Parathyroid adenoma (tissue), 2 donors: ENCODE data around the gene ZNF354C.

Source experiments
- H2AFZ ChIP-seq: fragments of 300-600 bp; sonication (generic); one replicate; pipeline ENCODE4 v1.7.0; 2017; ENCODE audit warnings: antibody characterized with exemption, mild to moderate bottlenecking
- H3K27ac ChIP-seq: fragments of 300-600 bp; sonication (generic); one replicate; pipeline ENCODE4 v1.7.0; 2017
- H3K27me3 ChIP-seq: fragments of 300-600 bp; sonication (generic); one replicate; pipeline ENCODE4 v1.7.0; 2017; ENCODE audit warnings: low read length; ENCODE audit not compliant: control insufficient read depth, insufficient read depth
- H3K36me3 ChIP-seq: fragments of 300-600 bp; sonication (generic); one replicate; pipeline ENCODE4 v1.7.0; 2017; ENCODE audit warnings: low read length; ENCODE audit not compliant: control insufficient read depth, insufficient read depth
- H3K4me1 ChIP-seq: fragments of 300-600 bp; sonication (generic); one replicate; pipeline ENCODE4 v1.7.0; 2017; ENCODE audit warnings: control low read depth
- H3K4me2 ChIP-seq: fragments of 300-600 bp; sonication (generic); one replicate; pipeline ENCODE4 v1.7.0; 2017; ENCODE audit warnings: low read length
- H3K4me3 ChIP-seq: fragments of 300-600 bp; sonication (generic); one replicate; pipeline ENCODE4 v1.7.0; 2017; ENCODE audit warnings: low read depth, low read length
- H3K79me2 ChIP-seq: fragments of 300-600 bp; sonication (generic); one replicate; pipeline ENCODE4 v1.7.0; 2017; ENCODE audit warnings: control low read depth
- H3K9ac ChIP-seq: fragments of 300-600 bp; sonication (generic); one replicate; pipeline ENCODE4 v1.7.0; 2017; ENCODE audit warnings: mild to moderate bottlenecking
- H3K9me3 ChIP-seq: fragments of 300-600 bp; sonication (generic); one replicate; pipeline ENCODE4 v1.7.0; 2017; ENCODE audit warnings: low read length; ENCODE audit not compliant: control insufficient read depth
- TF ChIP-seq, protein P1 (sequence below): fragments of 300-600 bp; sonication (generic); IDR thresholded peaks from one replicate; pipeline ENCODE4 v1.7.0; 2017; ENCODE audit warnings: antibody characterized with exemption, mild to moderate bottlenecking
- donor health status: primary hyperparathyroidism.

Gene ZNF354C

DNA sequence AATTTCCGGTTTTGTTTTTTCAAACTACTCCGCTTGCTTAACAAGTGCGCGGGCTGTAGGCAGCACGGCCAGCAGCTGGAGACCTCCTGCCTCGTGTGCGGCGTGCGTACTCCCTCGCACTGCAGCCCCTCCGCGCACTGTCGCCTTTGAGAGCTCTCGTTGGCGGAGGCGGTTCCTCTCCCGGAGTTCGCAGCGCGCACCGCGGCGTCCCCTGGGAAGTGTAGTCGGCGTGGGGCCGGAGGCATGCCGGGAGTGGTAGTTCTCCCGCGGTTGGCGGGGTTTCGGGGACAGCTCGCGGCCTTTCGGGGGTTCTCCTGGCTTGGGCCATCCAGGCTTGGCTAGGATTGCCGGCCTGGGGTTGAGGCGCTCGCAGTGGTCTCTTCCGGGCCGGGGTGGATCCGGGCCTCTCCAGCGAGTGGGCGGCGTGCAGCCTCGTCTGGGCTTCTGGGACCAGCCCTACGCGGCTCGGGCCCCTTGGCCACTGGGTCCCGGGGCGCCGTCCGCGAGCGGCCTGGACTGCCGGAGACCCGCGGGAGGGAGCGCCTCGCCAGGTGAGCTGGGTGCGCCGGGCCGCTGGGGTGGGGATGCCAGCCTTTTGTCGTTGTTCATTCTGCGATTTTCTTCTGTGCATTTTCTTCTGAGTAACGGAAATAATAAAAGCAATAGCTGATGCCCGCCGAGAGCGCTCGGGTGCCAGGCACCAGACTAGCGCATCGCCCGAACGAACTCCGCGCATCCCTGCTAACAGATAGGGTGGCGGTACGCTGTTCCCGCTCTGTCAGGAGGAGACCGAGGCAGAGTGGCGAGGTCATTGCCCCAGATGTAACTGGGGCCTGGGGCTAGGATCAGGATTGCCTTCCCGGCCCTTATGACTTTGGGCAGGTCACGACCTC, at the start of gene ZNF354C:
ZNF354C (plus strand) TSS at position 258 of the 893 bp plus-strand sequence. CDS start 1,696 bp downstream, outside the sequence.
- H2AFZ ChIP-seq: peak within 1 kb of the TSS; percentile 73

GRCh38 chr5:179023528-179024189, 36.5 kb upstream of the ZNF354C start, which contains the start of gene ZNF879:
Gene ZNF879, plus strand, starts transcription at chr5:179023804. Its CDS starts 1,201 bp downstream, at chr5:179025005.
- no peak within 1 kb of the TSS for H3K27ac ChIP-seq
- H3K4me2 ChIP-seq: peak within 1 kb of the TSS; percentile 88
- TF ChIP-seq, protein P1, sequence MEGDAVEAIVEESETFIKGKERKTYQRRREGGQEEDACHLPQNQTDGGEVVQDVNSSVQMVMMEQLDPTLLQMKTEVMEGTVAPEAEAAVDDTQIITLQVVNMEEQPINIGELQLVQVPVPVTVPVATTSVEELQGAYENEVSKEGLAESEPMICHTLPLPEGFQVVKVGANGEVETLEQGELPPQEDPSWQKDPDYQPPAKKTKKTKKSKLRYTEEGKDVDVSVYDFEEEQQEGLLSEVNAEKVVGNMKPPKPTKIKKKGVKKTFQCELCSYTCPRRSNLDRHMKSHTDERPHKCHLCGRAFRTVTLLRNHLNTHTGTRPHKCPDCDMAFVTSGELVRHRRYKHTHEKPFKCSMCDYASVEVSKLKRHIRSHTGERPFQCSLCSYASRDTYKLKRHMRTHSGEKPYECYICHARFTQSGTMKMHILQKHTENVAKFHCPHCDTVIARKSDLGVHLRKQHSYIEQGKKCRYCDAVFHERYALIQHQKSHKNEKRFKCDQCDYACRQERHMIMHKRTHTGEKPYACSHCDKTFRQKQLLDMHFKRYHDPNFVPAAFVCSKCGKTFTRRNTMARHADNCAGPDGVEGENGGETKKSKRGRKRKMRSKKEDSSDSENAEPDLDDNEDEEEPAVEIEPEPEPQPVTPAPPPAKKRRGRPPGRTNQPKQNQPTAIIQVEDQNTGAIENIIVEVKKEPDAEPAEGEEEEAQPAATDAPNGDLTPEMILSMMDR: no peak
- no peaks in the 10 kb centered on the region for H3K27me3 ChIP-seq
- no peaks in the 10 kb centered on the region for H3K79me2 ChIP-seq
- peak within 1 kb of the TSS; percentile 77 for H2AFZ ChIP-seq
- H3K4me3 ChIP-seq: peak within 1 kb of the TSS; percentile 72
- H3K36me3 ChIP-seq: no peaks in the 10 kb centered on the region
- H3K9ac ChIP-seq: no peak within 1 kb of the TSS
- no peaks in the 10 kb centered on the region for H3K9me3 ChIP-seq
- no peaks in the 10 kb centered on the region for H3K4me1 ChIP-seq

More for the DNA sequence above, at the start of gene ZNF354C:
- TF ChIP-seq, protein P1: no peak
- Histone ChIP-seq H3K9me3 (no peaks in the 10 kb centered on the region), H3K4me2 (peak within 1 kb of the TSS; percentile 95), H3K79me2 (no peaks in the 10 kb centered on the region), H3K4me3 (peak within 1 kb of the TSS; percentile 81), H3K4me1 (no peaks in the 10 kb centered on the region), H3K27ac (no peak within 1 kb of the TSS), H3K27me3 (no peaks in the 10 kb centered on the region), H3K9ac (no peak within 1 kb of the TSS), H3K36me3 (no peaks in the 10 kb centered on the region)

- no peaks in the 10 kb centered on the region for H3K27me3 ChIP-seq
- no peak overlapping the region for H3K4me2 ChIP-seq
- H3K4me3 ChIP-seq: no peak overlapping the region
- H3K9me3 ChIP-seq: peaks cover 29% of the 10 kb centered on the region
- H3K36me3 ChIP-seq: peaks cover 38% of the 10 kb centered on the region
- no peak overlapping the region for H3K27ac ChIP-seq
- no peaks in the 10 kb centered on the region for H3K4me1 ChIP-seq
- no peak overlapping the region for H3K9ac ChIP-seq
- H2AFZ ChIP-seq: no peak overlapping the region
- TF ChIP-seq, protein P1: no peak
- no peaks in the 10 kb centered on the region for H3K79me2 ChIP-seq
Measured at GRCh38 chr5:179033004-179033580, 27.1 kb upstream of the ZNF354C start.

DNA sequence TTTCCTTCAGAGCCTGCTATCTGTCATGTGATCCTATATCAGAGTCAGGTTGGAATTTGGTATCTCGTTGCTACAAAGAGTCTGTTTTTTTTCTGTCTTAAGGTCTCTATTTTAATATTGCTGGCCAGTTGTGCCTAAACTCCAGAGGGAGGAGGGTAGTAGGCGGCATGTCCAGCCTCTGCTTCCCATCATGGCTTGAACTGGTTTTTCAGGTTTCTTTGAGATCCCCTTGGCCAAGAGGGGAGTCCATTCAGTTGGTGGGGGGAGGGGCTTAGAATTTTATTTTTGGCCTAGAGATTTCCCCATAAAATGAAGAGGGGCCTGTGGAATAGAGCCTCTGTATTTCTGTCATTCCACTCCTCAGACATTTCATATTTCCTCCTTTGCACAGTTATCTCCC, 15.4 kb upstream of the ZNF354C start:
- Histone ChIP-seq H3K36me3 (no peaks in the 10 kb centered on the region), H2AFZ (no peak overlapping the region), H3K9ac (no peak overlapping the region), H3K27me3 (no peaks in the 10 kb centered on the region), H3K4me3 (no peak overlapping the region), H3K4me2 (no peak overlapping the region), H3K4me1 (no peaks in the 10 kb centered on the region), H3K79me2 (no peaks in the 10 kb centered on the region), H3K27ac (no peak overlapping the region), H3K9me3 (no peaks in the 10 kb centered on the region)
- TF ChIP-seq, protein P1: no peak
